ENCODE results near the gene MAB21L1.

DNA sequence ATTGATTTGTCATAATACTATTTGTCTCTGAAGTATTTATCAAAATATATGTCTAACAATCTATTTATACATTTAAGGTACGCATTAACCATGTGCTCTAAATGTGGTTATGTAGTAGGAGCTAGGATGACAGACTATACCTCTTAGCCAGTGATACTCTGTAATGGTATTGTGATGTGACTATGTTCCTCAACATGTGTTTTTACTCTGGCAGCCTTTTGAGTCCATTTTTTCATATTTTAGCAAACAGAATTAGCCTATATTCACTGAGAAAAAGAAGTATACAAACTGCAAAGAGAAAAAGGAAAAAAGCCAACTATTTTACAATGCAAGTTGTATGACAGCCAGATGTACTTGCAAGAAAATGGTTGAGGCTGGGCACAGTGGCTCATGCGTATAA, 26.7 kb downstream of the MAB21L1 start:
- TF ChIP-seq CTCF (IDR thresholded peaks at IDR 0.05; ENCODE audit: poor library complexity, severe bottlenecking), result no peak
- TF ChIP-seq, protein P1, sequence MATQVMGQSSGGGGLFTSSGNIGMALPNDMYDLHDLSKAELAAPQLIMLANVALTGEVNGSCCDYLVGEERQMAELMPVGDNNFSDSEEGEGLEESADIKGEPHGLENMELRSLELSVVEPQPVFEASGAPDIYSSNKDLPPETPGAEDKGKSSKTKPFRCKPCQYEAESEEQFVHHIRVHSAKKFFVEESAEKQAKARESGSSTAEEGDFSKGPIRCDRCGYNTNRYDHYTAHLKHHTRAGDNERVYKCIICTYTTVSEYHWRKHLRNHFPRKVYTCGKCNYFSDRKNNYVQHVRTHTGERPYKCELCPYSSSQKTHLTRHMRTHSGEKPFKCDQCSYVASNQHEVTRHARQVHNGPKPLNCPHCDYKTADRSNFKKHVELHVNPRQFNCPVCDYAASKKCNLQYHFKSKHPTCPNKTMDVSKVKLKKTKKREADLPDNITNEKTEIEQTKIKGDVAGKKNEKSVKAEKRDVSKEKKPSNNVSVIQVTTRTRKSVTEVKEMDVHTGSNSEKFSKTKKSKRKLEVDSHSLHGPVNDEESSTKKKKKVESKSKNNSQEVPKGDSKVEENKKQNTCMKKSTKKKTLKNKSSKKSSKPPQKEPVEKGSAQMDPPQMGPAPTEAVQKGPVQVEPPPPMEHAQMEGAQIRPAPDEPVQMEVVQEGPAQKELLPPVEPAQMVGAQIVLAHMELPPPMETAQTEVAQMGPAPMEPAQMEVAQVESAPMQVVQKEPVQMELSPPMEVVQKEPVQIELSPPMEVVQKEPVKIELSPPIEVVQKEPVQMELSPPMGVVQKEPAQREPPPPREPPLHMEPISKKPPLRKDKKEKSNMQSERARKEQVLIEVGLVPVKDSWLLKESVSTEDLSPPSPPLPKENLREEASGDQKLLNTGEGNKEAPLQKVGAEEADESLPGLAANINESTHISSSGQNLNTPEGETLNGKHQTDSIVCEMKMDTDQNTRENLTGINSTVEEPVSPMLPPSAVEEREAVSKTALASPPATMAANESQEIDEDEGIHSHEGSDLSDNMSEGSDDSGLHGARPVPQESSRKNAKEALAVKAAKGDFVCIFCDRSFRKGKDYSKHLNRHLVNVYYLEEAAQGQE (IDR thresholded peaks at IDR 0.05; ENCODE audit: borderline replicate concordance), result no peak
- TF ChIP-seq MXI1 (conservative IDR thresholded peaks at IDR 0.05; ENCODE audit: poor library complexity, severe bottlenecking), result no peak
- TF ChIP-seq RAD21 (conservative IDR thresholded peaks at IDR 0.05), result no peak
- no peak for TF ChIP-seq EZH2 (IDR thresholded peaks at IDR 0.05; ENCODE audit: borderline replicate concordance, insufficient read depth, low read length, poor library complexity, severe bottlenecking)
- no peak for TF ChIP-seq POLR2AphosphoS5 (IDR thresholded peaks at IDR 0.05)

All from neural cell (in vitro differentiated cells).